Esophagus mucosa (tissue), 1 donor: ENCODE results near the gene RRP9. TPM values are rescaled to one million over a fixed set of nuclear protein-coding genes. Genes with fewer than 3 reads are reported as not detected.
"Not testable (repeated sequence)": the region's sequence is repeated elsewhere in the genome, so short reads cannot be mapped to it uniquely, and the experiment has no call there.

Source experiments
- ATAC-seq: fragments of 200-7000 bp; cut with Tn5 transposase; one replicate; pipeline ENCODE4 v1.9.1; 2020
- total RNA-seq: library from RNA; stranded (reverse); gene quantifications from one replicate; pipeline ENCODE4 v1.2.4, GENCODE V29; 2023
- donor health status: DM: yes; HTN: yes; CAD: no.

The RRP9 gene
- total RNA-seq = 18.6 TPM

GRCh38 chr3:51941798-51942602, at the start of gene RRP9, which contains the start of gene PARP3:
RRP9 (minus strand) TSS chr3:51941904; CDS start chr3:51941867, 37 bp downstream.
PARP3 (plus strand) TSS chr3:51942363; CDS start chr3:51943356, 993 bp downstream.
- peak; percentile 97 for ATAC-seq

DNA sequence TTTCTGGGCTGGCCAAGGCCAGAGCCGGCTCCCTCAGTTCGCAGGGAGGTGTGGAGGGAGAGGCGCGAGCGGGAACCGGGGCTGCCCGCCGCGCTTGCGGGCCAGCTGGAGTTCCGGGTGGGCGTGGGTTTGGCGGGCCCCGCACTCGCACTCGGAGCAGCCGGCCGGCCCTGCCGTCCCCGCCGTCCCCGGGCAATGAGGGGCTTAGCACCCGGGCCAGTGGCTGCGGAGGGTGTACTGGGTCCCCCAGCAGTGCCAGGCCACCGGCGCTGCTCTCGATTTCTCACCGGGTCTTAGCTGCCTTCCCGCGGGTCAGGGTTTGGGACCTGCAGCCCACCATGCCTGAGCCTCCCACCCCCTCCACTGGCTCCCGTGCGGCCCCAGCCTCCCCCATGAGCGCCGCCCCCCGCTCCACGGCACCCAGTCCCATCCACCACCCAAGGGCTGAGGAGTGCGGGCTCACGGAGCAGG, 48.8 kb upstream of the RRP9 start:
- ATAC-seq = not testable (repeated sequence)

GRCh38 chr3:51988286-51989146, 46.8 kb upstream of the RRP9 start:
- no peak for ATAC-seq

- no peak for ATAC-seq
Measured at GRCh38 chr3:51987568-51987967, 45.9 kb upstream of the RRP9 start.

DNA sequence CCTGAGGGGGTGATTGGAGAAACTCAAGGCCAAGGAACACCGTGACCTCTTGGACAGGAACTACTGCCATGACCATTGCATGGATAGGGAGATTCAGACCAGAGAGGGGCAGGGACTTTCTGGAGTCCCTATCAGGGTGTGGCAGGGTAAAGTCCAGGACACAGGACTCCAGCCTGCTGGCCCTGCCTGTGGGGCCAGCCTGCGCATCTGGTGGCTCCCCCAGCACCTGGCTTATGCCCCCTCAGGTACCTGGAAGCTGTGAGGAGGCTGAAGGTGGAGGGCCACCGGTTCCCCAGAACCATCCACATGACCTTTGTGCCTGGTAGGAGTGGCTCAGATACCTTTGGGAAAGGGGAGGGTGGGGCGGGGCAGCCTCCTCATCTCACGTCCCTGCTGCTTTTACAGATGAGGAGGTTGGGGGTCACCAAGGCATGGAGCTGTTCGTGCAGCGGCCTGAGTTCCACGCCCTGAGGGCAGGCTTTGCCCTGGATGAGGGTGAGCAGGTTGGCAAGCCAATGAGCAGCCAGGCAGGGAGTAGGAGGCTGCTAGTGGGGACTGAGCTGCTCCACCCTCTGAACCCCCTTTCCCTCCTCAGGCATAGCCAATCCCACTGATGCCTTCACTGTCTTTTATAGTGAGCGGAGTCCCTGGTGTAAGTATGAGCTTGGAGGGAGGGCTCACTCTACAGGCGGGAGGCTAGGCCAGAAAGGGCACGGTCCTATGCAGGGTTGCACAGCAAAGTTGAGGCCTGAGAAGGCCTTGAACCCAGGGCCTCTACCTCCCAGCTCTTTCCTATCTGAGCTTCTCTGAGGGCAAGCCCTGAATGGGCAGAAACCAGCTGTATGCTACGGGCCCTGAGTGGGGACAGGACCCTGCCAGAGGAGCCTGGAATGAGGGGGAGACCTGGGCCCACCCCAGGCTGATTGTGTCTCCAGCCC, 44.6 kb upstream of the RRP9 start:
- no peak for ATAC-seq

GRCh38 chr3:51985063-51985462, 43.4 kb upstream of the RRP9 start:
- ATAC-seq = no peak

DNA sequence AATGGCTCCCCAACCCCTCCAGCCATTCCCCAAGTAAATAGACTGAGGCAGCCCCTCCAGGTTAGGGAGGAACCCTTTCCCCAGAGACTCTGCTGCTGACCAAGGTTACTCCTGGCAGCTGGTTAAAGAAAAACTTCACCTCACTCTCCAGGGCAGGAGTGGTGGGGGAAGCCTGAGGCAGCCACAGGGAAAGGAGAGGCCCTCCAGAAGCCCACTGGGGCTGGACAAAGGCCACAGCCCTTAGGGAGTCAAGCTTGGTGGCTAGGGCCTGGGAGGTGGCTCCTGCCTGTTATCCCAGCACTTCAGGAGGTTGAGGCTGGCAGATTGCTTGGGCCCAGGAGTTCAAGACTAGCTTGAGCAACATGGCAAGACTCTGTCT, 42.6 kb upstream of the RRP9 start:
- no peak for ATAC-seq

DNA sequence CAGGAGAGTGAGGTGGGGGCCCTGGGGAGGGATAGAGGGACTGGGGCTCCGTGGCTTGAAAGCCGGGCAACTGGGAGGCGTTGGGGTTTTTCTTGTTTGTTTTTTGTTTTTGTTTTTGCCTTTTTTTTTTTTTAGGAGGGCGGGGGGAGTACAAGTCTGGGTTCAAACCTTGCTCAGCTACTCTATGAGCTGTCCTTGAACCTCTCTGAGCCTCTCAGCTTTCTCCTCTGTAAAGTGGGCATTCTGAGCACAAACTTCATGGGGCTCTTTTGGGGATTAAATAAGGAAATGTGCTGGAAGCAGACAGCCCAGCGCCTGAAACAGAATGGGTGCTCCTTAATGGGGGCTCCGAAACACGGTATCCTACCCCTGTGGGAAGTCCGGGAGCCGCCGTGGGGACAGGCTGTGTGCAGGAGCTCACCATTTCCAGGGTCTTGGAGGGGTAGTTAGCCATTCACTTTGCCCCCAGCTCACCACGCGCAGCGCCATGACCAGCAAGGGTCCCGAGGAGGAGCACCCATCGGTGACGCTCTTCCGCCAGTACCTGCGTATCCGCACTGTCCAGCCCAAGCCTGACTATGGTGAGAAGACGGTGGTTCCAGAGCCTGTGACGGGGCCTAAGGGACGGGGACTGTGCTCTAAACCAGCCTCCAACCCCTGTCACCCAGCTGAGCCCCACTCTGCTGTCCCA, 42.0 kb upstream of the RRP9 start:
- ATAC-seq = no peak

GRCh38 chr3:51982838-51983577, 41.3 kb upstream of the RRP9 start, which contains the start of gene ACY1:
ACY1 (plus strand) TSS chr3:51983535; CDS start chr3:51984065, 530 bp downstream.
- peak; percentile 84 for ATAC-seq

- peak; percentile 23 for ATAC-seq
Measured at GRCh38 chr3:51982352-51982837, 40.7 kb upstream of the RRP9 start.

DNA sequence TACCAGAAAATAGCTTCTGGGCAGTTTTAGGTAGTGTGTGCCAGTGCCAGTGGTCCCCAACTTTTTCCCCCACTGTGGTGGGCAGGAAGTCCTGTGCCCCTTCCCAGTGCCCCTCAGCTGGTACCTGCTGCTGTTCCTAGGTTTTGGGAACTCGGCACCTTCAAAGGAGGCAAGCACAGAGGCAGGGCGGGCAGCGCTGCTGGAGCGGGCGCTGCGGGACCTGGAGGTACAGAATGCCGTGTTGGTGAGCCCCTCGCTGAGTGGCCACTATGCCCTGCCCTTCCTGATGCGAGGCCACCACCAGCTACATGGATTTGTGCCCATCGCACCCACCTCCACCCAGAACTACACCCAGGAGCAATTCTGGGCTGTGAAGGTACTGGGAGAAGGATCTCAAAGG, 38.5 kb upstream of the RRP9 start:
- no peak for ATAC-seq

- ATAC-seq = no peak
Measured at GRCh38 chr3:51978143-51978502, 36.4 kb upstream of the RRP9 start.

DNA sequence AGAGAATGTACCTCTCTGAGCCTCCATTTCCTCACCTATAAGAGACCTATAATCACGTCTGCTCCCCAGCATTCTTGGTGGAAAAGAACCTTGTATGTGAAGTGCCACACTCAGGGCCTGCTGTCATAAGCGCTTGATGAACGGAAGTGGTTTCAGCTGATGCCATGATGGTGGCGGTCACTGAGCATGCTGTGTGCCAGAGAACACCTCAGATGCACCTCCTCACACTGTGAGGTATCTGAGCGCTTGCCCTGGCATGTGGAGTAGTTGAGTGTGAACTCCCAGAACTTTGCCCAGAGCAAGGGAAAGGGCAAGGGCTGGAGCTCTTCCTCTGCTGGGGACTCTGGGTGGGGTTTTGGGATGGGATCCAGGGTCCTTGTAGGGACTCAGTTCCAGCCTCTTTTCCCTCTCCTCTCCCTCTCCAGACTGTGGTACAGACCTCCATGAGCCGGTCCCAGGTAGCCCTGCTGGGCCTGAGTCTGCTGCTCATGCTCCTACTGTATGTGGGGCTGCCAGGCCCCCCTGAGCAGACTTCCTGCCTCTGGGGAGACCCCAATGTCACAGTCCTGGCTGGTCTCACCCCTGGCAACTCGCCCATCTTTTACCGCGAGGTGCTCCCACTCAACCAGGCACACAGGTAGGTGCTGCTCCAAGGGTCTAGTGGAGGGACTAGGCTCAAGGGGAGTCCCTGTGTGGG, 35.9 kb upstream of the RRP9 start:
- ATAC-seq = peak; percentile 14

GRCh38 chr3:51975852-51976549, 34.3 kb upstream of the RRP9 start:
- no peak for ATAC-seq

DNA sequence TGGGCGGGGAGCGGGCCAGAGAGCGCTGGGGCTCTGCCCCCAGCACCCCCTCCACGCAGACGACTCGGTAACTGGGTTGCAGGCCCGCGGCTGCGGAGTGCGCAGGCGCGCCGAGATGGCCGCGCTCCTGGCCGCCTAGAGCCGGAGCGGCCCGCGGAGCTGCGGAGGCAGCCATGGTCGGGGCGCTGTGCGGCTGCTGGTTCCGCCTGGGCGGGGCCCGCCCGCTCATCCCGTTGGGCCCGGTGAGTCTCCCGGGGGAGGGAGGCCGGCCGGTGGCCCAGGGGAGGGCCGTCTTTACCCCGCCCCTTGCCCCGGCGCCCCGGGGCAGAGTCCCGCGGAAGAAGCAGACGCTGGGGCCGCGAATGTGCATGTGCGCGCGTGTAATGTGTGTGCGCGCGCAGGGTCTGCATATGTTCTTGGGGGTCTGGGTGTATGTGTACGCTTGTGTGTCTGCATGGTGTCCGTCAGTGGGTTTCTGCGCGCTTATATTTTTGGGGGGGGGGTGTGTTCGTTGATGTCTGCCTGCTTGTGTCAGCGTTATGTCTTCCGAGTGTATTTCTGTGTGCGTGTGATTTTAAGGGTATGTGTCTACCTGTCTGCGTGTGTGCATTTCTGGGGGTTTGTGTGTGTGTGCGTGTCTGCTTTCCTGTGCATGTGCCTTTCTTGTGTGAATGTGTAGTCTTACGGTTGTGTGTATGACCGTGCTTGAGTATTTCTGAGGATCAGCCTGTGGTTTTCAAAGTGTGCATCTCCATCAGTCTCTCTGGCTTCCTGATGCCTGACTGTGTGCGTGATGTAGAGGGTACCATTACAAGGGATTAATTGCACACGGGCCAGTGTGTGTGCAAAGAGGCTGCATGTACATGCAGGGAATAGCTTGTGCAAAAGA, 33.5 kb upstream of the RRP9 start, which contains the start of gene ABHD14A:
Gene ABHD14A, plus strand, starts transcription at position 102 of the 889 bp plus-strand sequence. Its CDS starts 72 bp downstream, at position 174.
- peak; percentile 73 for ATAC-seq

GRCh38 chr3:51974277-51974962, 32.7 kb upstream of the RRP9 start:
- ATAC-seq = peak; percentile 26

DNA sequence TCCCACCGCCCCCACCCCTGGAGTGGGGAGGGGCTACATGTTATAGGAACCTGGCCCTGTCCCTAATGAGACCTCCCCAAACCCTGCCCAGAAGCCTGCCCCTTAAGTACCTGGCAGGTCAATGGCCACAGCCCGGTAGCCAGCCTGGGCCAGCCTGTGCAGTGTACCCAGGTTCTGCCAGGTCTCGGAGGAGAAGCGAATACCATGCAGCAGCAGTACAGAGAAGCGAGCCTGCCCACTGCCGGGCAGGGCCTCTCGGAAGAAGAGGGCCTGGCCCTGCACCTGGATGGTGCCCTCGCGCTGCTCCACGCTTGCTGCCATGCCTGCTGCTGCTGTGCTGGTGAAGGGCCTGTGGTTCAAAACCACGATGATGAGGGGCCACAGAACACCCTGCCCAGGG, 29.6 kb upstream of the RRP9 start:
- ATAC-seq = no peak
